GM10847 (cell line): ENCODE results near the gene PPP3R1.

ENCODE experiments used
- POLR2A ChIP-seq: IDR thresholded peaks from 2 replicates; pipeline ENCODE4 v1.6.1; 2011; ENCODE audit not compliant: insufficient read length; ENCODE audit errors: extremely low read depth

The PPP3R1 gene

DNA sequence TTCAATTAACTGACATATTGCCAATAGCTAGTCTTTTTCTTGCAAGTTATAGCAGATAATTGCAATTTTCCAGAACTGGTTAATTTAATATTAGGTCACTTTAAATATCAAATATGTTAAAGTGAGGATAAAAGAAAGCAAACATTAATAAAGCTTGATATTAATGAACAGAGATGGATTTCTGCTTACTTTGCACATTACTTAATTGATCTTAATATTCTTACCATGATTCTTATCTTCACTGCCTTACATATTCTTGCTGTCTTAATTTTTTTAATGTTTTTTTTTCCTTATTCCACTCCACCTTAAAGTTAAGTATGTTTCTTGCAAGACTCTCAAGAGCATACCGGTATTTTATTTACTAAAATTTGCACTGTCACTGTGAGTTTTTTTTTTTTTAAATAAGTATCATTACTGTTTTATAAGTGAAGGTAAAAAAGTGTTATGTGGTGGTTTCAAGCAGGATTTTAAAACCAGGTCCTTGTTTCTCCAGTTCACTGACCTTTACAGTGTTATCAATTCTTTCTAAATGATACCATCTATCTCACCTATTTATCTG is 33.9 kb downstream of the PPP3R1 start:
- TF ChIP-seq POLR2A: no peak

- TF ChIP-seq POLR2A: no peak
Observed at GRCh38 chr2:68217729-68218128, 34.6 kb downstream of the PPP3R1 start.

DNA sequence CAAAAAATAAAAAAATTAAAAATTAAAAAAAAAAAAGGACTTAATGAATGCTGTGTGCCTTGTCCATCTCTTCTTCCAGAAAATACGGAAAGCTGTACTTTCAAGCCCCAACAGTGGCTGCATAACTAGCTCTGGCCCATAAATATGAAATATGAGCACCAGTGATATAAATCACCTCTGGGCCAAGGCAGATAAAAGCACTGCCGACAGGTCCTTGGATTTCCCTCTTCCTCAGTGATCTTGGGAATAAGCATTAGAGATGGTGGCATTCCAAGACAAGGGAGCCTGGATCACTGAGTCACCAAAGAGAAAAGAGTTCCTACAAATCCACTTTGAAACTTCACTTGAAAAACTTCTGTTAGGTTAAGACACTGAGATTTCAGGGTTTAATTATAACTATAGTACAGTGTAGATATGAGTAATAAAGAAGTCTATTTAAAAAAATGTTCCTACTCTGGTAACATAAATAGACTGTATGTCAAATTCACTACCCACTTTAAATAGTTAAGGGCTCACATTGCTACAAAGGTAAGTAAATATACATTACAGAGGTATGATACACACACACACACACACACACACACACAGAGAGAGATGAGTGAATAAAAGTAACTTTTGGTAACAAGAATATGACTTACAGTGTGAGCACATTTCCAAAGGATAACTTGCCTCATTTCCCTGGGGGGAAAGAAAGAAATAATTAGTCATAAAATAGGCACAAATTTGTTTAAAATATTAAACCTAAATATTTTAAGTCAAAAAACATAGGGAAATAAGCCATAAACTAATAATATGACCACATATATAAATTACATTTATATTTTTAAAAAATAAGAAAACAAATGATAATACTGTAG is 35.6 kb downstream of the PPP3R1 start:
- no peak for TF ChIP-seq POLR2A

- TF ChIP-seq POLR2A: no peak
Observed at GRCh38 chr2:68214381-68214780, 38.0 kb downstream of the PPP3R1 start.

DNA sequence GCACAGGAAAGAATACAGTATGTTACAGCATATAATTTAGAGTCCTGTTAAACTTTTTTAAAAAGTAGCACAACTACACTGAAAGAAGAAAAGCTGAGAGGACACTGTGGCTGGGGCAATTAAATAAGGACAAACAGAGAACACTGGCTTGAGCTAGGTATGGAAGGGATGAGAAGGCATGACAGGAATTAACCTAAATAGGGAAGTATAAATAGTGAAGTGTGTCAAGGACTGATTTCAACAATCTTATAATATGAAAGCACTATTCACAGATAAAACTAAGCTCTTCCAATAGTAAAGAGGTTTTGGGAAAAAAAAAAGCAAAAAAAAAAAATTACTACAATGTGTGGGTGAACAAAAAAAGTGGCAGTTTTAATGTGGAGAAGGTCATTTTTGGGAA is 45.5 kb downstream of the PPP3R1 start:
- TF ChIP-seq POLR2A: no peak

DNA sequence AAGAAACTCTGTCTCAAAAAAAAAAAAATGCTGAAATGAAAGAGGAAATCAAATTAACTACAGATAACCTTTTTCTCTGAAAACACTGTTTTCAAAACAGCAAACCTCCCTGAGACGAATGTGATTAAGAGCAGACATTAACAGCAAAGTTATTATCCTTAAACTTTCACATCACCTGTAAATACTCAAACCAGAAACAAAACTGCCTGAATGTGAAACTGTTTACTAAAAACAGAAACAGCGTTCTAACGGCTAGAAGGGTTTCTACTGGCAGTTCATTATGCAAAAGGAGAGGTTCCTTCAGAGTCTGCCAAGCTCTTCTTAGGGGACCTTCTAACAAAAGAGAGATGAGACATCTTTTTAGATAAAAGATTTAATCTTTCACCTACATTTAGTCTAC is 48.7 kb downstream of the PPP3R1 start:
- TF ChIP-seq POLR2A: no peak

- TF ChIP-seq POLR2A: no peak
Observed at GRCh38 chr2:68200157-68200787, 52.1 kb downstream of the PPP3R1 start.

- TF ChIP-seq POLR2A: no peak
Observed at GRCh38 chr2:68196120-68196716, 56.1 kb downstream of the PPP3R1 start.

- no peak for TF ChIP-seq POLR2A
Observed at GRCh38 chr2:68195096-68195495, 57.2 kb downstream of the PPP3R1 start.

- no peak for TF ChIP-seq POLR2A
Observed at GRCh38 chr2:68193787-68194372, 58.5 kb downstream of the PPP3R1 start.

DNA sequence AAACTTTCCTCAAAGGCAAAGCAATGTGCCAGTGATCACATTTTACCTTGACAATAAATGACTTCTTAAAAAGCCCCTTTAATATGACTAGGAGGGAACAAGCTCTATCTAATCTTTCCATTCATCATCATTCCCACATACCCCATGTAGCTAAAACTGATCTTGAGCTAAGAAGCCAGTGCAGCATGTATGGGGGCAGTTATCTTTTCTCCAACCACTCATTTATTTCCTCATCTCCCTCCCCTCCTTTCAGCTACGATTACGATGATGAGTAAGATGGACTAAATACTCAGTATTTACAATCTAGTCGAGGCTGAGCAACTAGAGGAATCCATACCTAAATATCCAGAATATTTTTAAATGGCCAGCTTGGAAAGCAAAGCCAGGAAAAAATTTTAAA is 59.2 kb downstream of the PPP3R1 start:
- no peak for TF ChIP-seq POLR2A

- TF ChIP-seq POLR2A: no peak
Observed at GRCh38 chr2:68190991-68191731, 61.2 kb downstream of the PPP3R1 start.

DNA sequence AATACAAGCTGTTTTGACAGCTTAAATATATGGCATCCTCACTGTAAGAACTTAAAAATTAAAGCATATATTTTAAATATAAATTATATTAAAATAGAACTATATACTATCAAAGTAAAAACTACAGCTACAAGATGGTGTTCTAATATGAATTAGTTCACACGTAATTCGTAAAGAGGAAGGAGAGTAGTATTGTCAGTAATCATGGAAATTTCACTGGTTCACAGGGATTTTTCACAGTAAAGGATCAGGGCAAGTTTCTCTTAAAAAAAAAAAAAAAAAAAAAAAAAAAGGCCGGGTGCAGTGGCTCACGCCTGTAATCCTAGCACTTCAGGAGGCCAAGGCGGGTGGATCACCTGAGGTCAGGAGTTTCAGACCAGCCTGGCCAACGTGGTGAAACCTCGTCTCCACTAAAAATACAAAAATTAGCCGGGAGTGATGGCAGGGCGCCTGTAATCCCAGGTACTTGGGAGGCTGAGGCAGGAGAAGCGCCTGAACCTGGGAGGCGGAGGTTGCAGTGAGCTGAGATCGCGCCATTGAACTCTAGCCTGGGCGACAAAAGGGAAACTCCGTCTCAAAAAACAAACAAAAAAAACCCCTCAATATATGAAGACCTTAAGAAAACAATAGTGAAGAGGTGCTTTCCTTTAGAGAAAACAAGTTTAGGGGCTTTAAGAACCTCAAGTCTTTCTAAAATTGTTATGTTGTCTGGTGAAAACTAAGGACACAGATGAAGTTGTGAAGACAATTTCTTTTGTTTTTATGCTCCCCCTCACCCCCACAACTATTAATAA is 62.1 kb downstream of the PPP3R1 start:
- TF ChIP-seq POLR2A: no peak

GRCh38 chr2:68188831-68189230 is 63.5 kb downstream of the PPP3R1 start:
- no peak for TF ChIP-seq POLR2A
